Measurements from ENCODE around the gene RGS7.
"Not testable (repeated sequence)": the region's sequence is repeated elsewhere in the genome, so short reads cannot be mapped to it uniquely, and the experiment has no call there.

RGS7 gene

DNA sequence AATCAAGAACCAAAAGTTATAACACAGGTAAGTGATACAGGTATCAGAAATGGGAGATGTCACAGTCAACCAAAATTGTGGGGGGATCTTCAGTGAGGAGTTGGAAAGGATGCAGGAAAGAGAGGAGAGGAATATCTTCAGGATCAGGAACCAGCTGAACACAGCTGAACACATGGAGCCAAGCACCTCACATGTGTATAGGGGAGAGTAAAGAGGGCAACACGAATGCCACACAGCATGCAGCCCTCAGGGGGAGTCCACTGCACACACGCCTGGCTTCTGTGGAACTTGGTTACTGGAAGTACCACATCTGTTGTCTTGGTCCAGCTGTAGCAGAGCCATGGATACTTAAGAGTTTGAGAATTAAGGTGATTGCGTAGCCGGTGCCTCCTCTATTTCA is 218.8 kb downstream of the RGS7 start:
- DNase-seq (ENCODE audit: low spot score): no peak

DNA sequence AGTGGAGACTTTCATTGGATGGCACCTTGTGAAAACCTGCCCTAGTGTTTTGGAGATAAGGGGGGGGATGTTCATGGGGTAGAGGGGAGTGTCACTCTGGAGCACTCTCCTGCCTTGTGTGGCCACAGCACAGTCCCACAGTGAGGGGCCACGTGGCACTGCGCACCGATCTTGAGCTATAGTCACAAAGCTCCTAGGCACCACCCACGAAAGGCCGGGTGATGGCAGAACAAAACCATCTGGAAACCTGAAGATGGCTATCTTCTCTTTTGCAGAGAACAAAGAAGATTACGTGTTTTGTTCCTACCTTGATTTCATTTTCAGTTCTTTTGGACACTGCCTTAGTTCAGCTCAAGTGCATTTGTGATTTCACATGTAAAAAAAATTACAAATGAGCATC is 220.6 kb downstream of the RGS7 start:
- no peak for DNase-seq (ENCODE audit: low spot score)

DNA sequence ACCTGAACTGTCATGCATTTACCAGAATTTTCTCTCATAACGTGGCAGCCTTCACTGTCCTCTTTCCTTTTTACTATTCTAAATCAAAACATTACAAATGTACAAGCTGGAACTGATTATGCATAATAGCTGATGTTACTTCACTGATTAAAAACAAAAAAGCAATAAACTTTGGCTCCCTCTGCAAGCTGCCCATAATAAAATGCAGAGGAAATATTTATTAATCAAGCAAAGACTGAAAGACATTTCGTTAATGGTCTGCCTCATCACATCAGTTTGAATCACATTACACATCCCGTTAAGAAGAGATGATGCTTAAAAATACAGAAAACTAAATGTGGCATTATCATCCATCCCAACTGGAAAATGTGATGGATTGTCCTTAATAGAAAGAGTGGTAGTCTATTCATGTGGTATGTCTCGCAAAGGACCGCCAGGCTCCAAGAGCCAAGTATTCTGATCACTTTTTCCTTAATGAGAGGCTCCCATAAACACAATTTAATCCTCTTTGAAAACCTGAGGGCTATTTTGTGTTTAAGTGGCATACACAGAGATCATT is 225.3 kb downstream of the RGS7 start:
- DNase-seq (ENCODE audit: low spot score): no peak

DNA sequence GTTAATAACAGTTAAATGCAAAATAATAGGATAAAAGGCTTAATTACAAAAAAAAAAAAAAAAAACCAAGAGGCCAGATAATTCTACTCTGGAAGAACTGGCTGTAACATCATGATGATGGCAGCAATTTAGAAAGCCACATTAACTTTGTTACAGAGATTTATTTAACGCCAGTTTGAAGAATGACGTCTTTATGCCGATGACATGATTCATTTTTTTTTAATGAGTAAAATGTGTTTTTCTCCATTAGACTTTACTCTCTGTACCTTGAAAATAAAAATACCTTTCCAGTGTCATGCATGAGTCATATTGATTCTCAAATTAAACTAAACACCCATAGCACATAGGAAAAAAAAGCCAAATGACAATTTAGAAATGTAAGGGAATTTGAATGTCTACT is 226.1 kb downstream of the RGS7 start:
- no peak for DNase-seq (ENCODE audit: low spot score)

DNA sequence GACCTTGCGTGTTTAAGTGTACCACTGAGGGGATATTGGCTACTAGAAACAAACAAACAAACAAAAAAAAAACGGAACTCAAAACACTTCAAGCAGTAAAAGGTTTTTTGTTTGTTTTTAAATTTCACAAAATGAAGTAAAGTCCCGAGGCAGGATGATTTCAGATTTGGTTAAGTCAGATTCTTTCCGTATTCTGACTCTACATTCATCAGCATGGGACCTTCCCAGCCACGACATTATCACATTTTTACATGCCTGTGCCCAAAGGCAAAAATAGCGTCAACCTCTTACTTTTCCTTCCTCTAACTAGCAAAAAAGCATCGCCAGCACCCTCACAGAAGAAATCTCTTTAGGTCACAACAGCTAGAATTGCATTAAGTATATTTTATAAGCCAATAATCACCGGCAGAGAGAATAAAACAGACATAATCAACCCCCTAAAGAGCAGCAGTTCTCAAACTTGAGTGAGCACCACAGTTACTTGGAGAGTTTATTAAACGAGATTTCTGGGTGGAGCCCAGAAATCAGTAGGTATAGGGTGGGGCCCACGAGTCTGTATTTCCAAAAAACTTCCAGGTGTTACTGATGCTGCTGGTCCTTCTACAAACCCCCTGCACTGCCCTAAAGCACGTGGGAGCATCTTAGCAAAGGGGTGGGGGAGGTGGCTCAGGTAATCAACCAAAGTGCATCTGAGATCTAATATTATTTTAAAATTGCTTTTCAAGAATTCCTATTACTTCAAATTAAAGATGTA is 227.6 kb downstream of the RGS7 start:
- DNase-seq (ENCODE audit: low spot score): no peak

DNA sequence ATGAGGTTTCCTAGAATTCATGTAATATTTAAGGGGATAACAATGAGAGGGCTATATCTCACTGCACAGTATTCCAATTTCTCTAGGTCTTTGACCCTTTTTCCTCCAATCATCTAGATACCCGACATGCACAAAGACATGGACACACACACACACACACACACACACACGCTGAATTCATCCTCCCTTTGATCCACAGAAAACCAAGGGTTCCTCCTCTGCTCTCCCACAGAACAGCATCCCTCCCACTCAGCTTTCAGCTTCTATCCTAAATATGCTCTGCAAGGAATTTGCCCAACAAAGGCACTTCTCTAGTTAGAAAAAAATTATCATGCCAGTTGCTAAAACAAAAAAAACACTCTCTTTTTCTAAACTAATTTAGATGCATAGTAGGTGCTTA is 231.7 kb downstream of the RGS7 start:
- no peak for DNase-seq (ENCODE audit: low spot score)

DNA sequence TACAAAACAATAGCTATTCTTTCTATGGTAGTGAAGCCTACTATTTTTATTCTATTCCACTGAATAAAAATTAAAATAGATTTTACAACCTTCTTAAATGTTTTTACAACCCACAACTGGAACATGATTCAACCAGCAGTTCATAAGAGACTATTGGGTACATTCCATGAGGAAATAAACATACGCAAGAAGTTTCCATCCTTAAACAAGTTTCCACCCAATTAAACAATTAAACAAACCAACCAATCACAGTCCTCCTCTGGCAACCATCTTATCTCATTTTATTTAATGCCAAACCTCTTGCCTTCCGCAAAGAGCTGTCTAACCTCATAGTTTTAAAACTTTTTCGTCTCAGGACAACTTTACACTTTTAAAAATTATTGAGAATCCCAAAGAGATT is 239.0 kb downstream of the RGS7 start:
- DNase-seq (ENCODE audit: low spot score): no peak

DNA sequence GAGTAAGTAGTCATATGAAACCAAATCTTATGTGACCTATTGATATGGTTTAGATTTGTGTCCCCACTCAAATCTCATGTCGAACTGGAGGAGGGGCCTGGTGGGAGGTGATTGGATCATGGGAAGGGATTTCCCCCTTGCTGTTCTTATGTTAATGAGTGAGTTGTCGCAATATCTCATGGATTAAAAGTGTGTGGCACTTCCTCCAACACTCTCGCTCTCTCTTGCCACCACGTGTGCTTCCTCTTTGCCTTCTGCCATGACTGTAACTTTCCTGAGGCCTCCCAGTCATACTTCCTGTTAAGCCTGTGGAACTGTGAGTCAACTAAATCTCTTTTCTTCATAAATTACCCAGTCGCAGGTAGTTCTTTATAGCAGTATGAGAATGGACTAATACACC is 241.2 kb downstream of the RGS7 start:
- no peak for DNase-seq (ENCODE audit: low spot score)

DNA sequence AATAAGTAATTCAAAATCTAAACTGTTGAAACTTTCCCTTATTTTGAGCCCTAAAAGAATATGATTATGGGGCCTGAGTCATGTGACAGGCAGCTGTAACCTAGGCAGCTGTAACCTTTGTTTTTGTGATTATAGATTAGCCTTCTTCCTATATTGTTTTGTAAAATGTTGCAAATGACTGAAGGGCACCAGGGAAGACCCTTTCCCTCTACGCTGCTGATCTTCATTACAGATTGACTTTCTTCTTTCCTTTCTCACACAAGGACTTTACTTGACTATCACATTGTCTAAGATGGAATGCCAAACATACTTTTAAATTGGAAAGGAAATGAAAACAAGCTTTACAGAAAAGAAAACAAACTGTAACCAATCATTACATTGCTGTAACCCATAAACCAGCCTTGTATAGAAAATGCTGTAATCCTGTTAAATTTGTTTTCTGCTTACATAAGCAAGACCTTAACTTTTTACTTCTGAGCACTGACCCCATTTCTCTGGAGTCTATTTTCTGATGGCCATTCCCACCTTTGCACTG is 242.2 kb downstream of the RGS7 start:
- DNase-seq (ENCODE audit: low spot score): no peak

DNA sequence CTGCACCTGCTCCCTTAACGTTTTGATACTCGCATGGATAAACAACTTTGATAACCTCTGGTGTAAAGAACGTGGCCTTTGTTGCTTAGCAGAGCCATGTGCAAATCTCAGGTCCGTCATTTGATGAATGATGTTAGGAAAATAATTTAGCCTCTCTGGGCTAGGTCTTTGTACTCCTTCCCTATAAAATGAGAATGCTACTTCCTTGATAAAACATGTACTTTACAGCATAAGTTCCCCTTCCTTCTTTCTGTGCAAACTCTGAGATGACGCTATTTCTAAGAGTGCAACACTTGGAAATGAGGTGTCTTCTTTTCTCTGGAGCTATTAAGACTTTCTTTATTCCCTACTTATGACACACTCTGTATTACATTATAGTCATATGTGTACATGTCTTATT is 243.4 kb downstream of the RGS7 start:
- DNase-seq (ENCODE audit: low spot score): no peak

DNA sequence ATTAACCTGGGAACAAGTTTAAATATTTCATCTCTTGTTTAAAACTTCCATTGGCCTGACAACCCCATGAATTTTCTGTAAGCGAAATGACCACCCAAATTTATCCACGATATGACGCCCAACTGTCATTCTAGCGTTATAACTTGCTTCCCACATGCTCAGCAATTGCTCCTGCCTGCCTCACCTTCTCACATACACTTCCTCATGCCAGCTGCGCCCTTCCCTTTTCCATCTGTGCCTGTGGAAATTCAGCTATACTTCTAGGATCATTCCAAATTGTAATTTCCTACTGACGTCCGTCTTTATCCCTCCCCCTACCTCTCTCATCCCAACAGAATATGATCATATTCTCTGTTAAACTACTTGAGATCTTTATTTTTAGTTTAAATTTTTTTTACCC is 248.0 kb downstream of the RGS7 start:
- DNase-seq (ENCODE audit: low spot score): no peak

DNA sequence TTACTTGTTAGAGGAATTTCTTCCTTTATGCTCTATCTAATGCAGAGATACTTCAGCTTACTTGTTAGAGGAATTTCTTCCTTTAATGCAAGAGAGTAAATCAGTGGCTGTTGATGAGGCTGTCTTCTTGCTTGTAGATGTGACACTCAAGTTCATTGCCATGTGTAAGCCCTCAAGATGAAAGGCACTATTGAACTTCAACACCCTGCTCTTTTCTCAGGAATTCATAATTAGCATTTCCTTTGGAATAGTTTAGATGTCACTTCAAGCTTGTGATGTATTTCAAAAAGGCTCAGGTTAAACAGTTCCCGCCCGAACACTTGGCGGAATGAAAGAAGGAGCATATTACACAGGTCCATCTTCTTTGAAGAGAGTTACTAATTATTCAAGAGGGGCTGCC is 251.9 kb downstream of the RGS7 start:
- DNase-seq (ENCODE audit: low spot score): no peak

DNA sequence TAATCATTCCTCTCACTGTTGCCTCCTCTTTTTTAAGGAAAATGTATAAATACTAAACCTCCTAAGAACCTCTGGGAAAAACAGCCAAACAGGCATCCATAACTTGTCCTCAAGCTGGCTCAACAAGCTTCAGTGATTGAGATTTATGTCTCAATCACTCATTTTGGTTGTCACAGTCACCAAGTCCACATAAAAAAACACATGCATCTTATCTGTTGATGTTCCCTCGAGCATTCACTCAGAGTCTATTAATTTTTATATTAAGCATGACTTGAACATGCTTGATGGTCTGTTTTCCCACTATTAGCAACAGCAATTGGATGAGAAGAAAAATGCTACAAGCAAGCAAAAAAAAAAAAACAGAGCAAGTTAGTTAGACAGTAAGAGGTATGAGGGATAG is 254.3 kb downstream of the RGS7 start:
- no peak for DNase-seq (ENCODE audit: low spot score)

DNA sequence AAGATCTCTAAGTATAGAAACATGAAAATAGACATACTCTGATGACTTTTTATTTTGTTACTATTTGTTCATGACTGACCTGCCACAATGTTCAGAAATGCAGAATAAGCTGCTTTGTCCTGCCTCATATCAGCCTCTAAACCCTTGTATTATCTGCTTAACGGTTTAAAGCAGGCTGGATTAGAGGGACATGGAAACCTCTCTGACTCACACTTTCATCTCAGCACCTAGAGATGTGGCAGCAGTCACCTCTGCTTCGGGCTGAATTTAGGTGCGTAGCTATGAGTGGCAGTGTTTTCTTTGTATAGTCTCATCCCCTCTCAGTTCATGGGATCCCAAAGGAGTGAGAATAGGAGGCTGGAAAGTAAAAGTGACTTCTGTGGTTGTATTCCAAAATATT is 255.4 kb downstream of the RGS7 start:
- no peak for DNase-seq (ENCODE audit: low spot score)

DNA sequence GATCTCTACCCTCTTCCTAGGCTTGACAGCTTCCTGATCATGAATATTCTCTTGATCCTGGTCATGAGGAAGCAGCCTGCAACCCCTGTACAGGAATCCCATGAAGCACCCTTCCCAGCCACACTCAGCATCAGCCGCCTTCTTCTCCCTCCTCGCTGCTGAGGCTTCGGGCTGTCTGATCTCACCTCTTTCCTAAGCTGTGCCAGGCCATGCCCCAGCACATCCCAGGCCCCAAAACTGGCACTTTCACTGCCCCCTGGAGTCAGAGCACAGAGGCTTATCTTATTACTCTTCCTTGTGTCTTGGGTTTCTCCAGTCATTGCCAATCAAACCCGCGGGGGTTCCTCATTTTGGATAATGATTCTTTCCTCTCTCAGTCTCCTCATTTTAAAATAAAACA is 259.5 kb downstream of the RGS7 start:
- no peak for DNase-seq (ENCODE audit: low spot score)

DNA sequence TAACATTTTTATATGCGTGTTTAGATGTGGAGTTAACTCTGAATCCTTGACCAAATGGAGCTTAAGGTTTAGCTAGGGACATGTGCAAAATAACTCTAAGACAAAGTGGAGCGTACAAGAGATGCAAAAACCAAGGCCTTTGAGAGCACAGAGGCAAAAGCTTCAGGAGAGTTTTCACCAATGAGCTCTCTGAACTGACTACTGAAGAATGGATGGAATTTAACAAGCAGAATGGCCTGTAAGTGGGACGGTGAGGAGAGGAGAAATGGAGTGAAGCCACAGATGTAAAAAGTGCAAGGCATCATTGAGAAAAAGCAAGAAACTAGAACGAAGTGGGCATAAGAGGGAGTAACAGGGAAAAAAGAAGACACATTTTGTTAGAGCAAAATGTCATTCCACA is 260.0 kb downstream of the RGS7 start:
- no peak for DNase-seq (ENCODE audit: low spot score)

DNA sequence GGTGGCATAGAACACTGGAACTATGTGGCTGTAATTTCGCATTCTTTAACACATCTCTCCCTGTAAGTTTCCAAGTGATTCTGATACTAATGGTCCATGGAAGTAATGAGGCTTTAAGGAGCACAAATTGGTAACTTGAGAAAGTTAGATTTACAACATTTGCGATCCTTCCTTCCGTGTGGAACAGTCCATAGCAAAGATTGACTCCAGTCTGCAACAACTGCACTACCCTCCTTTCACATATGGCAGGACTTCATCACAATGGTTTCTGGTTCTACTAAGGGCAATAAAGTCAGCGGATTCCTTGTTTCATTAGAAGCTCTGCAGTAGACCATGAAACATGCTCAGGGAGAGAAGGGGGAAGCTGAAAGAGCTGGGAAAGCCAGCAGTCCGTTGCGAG is 261.2 kb downstream of the RGS7 start:
- DNase-seq (ENCODE audit: low spot score): no peak

DNA sequence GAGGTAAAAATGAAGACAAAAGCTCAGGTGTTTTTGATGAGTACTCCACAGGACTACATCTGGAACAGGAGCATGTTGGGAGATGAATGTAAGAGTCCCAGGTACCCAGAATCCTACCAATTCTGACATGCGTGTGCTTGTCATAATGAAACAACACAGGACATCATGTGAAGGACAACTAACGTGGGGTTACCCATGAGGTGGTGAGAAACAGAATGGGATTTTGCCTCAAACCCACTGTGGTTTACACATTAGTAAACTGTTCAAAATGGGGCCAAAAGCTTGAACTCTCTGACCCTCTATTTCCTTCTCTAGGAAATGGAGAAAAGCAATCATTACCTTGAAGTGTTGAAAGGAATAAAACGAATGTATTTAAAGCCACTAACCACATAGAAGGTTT is 266.2 kb downstream of the RGS7 start:
- no peak for DNase-seq (ENCODE audit: low spot score)

DNA sequence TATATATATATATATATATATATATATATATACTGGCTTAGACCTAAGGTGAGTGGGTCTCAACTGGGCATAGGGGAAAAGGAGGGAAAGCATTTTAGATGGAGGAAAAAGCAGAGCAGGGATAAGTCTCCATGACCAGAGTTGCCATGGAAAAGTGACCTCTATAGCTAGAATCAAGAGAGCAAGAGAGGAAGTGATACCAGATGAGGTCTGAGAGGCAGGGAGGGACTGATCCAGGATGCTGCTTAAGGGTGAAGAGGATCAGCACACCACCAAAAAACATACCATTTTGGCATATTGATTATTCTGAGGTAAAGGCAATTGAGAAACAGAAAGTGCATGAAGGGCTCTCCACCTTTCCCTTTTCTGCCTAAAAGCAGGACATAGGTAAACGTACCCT is 267.9 kb downstream of the RGS7 start:
- DNase-seq (ENCODE audit: low spot score): not testable (repeated sequence)

DNA sequence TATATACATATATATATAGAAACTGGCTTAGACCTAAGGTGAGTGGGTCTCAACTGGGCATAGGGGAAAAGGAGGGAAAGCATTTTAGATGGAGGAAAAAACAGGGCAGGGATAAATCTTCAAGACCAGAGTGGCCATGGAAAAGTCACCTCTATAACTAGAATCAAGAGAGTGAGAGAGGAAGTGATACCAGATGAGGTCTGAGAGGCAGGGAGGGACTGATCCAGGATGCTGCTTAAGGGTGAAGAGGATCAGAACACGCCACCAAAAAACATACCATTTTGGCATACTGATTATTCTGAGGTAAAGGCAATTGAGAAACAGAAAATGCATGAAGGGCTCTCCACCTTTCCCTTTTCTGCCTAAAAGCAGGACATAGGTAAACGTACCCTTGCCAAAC is 268.9 kb downstream of the RGS7 start:
- DNase-seq (ENCODE audit: low spot score): not testable (repeated sequence)

DNA sequence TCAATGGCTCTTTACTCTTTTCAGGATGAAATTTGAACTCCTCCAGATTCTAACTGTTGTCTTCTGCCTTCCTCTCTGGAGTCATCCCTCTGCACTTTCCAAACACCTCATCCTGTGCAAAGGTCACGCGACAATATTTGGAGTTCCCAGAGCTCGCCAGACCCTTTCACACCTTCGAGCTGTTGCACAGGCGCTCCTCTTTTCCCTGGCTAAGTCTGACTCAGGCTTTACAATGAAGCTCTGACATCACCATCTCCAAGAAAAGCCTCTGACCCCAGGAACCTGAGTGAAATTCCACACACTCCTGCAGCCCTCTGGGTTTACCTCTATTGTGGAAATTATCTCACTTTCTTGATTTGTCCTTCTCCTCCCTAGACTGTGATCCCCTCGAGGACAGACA is 270.3 kb downstream of the RGS7 start:
- DNase-seq (ENCODE audit: low spot score): no peak

DNA sequence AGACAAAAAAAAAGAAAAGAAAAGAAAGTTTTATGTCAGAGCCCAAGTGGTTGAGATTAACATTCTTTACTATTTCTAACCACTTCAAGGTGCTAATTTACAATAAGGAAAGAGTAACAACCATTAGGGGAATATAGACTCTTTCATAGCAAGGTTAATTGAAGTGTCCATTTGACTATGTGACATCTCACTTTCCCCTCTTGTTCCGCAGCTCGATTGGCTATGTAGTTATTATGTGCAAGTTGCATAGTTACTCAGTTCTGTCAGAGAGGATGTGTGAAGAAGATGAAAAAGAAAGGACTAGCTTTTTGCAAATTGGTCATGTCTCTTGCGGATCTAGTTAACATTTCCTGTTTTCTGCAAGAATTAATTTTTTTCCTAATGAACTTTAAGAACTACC is 273.7 kb downstream of the RGS7 start:
- DNase-seq (ENCODE audit: low spot score): no peak

DNA sequence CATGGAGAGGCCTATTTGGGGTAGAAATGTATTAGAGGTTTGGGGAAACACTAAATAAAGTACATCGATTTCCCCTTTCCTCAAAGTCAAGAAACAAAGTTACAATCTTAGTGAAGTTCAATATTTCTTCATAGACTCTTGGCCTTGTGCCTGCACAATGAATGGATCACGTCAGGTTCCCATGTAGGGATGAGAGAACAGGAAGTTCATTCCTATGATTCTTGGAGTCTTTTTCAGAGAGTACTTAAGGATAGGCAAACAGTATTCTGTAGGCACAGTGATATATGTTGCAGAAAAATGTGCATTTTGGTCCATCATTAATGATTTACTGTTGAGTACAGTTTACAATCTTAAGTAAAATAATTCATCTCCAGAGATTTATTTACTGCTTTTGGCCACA is 275.5 kb downstream of the RGS7 start:
- DNase-seq (ENCODE audit: low spot score): no peak

DNA sequence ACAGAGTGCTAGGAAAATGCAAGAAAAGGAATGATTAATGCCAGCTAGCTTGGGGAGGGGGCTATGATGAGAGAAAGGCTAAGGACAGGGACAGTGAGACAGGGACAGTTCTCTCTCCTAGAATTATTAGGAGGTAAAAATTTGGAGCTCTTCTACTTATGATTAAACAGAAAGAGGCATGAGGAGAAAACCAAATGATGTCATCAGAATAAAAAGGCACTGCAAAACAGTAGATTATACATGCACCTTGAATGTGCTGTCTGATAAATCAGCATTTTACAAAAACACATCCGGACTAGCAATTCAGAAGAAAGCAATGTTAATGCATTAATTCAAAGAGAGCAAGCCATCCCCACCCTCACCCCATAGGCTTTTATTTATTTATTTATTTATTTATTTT is 277.5 kb downstream of the RGS7 start:
- DNase-seq (ENCODE audit: low spot score): no peak

All from AG08396 (cell line).